Endothelial cell of umbilical vein (primary cell): ENCODE data around the gene DEGS2.

Experiments
- CTCF ChIP-seq, 2 donors: IDR thresholded peaks; 1 replicate in 1 of 2; 2 replicates in 1 of 2; pipeline ENCODE4 v1.5.1; 2011; ENCODE audit warnings: low read length in 2 of 2, mild to moderate bottlenecking in 2 of 2, moderate library complexity in 2 of 2, control low read depth in 1 of 2, inconsistent platforms in 1 of 2, low read depth in 1 of 2; ENCODE audit not compliant: insufficient read depth in 1 of 2; ENCODE audit errors: extremely low read depth in 1 of 2
- JUN ChIP-seq: IDR thresholded peaks from 2 replicates; pipeline ENCODE4 v1.6.1; 2011; ENCODE audit warnings: borderline replicate concordance, low read depth; ENCODE audit not compliant: insufficient read length, insufficient read depth
- POLR2AphosphoS5 ChIP-seq: IDR thresholded peaks from 2 replicates; pipeline ENCODE4 v1.6.1; 2012; ENCODE audit warnings: low read depth, mild to moderate bottlenecking, control low read depth, low read length, moderate library complexity; ENCODE audit not compliant: insufficient read depth

GRCh38 chr14:100131181-100131580, 28.3 kb downstream of the DEGS2 start:
- no peak for TF ChIP-seq CTCF (IDR thresholded peaks at IDR 0.05; ENCODE audit: extremely low read depth in 1 of 2, insufficient read depth in 1 of 2, low read depth in 1 of 2, low read length in 2 of 2)
- no peak for TF ChIP-seq JUN
- no peak for TF ChIP-seq POLR2AphosphoS5
